ENCODE measurements around the gene CDKL1. TPM values are rescaled to one million over a fixed set of nuclear protein-coding genes. Genes with fewer than 3 reads are reported as not detected.
"Not testable (repeated sequence)": the region's sequence is repeated elsewhere in the genome, so short reads cannot be mapped to it uniquely, and the experiment has no call there.

CDKL1 gene
- total and polyA plus RNA-seq, 2 donors (not counting 3 experiments of a cell fraction or from before 2014, with no cell fraction given), result 2.6 to 9.7 TPM

GRCh38 chr14:50366115-50366514 is 30.6 kb downstream of the CDKL1 start:
- intact Hi-C loops (cut with micrococcal nuclease), result no loop called here
- Histone ChIP-seq H3K27ac (ENCODE audit: insufficient read depth, low read depth, low read length) (no peak overlapping the region), H3K9ac (replicated peaks; ENCODE audit: extremely low read depth, insufficient read depth, low read length) (no peak overlapping the region), H3K4me1 (ENCODE audit: control insufficient read depth, extremely low read depth, insufficient read depth, low read length) (peaks cover 12% of the 10 kb centered on the region), H3K9me3 (replicated peaks; ENCODE audit: control insufficient read depth, insufficient read depth, low read length) (no peaks in the 10 kb centered on the region), H3K79me2 (ENCODE audit: control insufficient read depth, insufficient read depth, low read length) (no peaks in the 10 kb centered on the region), H3K4me2 (ENCODE audit: insufficient read depth, low read length) (no peak overlapping the region), H2AFZ (ENCODE audit: low read depth, low read length) (no peak overlapping the region), H4K20me1 (replicated peaks; ENCODE audit: control insufficient read depth, extremely low read depth, insufficient read depth, low read length) (no peaks in the 10 kb centered on the region), H3K9me1 (replicated peaks; ENCODE audit: control insufficient read depth, extremely low read depth, insufficient read depth, low read length) (no peaks in the 10 kb centered on the region), H3K4me3 (replicated peaks in 1 of 3; ENCODE audit: insufficient read depth in 1 of 3, low read depth in 1 of 3, low read length in 3 of 3) (no peak overlapping the region), H3K36me3 (ENCODE audit: control insufficient read depth in 2 of 2, extremely low read depth in 1 of 2, insufficient read depth in 2 of 2, low read length in 2 of 2) (no peaks in the 10 kb centered on the region), H3K27me3 (ENCODE audit: control insufficient read depth in 2 of 2, insufficient read depth in 2 of 2, low read length in 2 of 2) (no peaks in the 10 kb centered on the region)
- ChIA-PET POLR2A (no interaction called here), CTCF (interaction anchor here (1.5 kb wide), 1 partner anchor 11 kb away, joined by 3 read pairs; no protein-coding TSS in a partner anchor)
- BruUV-seq (replicated peaks), result no TSS peak
- DNase-seq (ENCODE audit: low read depth, low spot score) (no peak), FAIRE-seq (no peak)
- TF ChIP-seq GATA2 (IDR thresholded peaks at IDR 0.05; ENCODE audit: insufficient read depth, insufficient read length, low read depth, low read length) (no peak), FOS (IDR thresholded peaks at IDR 0.05; ENCODE audit: borderline replicate concordance, insufficient read depth, low read length) (no peak), JUN (IDR thresholded peaks at IDR 0.05; ENCODE audit: borderline replicate concordance, insufficient read depth, insufficient read length, low read depth) (no peak), MAX (IDR thresholded peaks at IDR 0.05; ENCODE audit: insufficient read depth, insufficient read length) (no peak), CTCF (IDR thresholded peaks at IDR 0.05; ENCODE audit: extremely low read depth in 1 of 2, insufficient read depth in 1 of 2, low read depth in 1 of 2, low read length in 2 of 2) (no peak), MYC (IDR thresholded peaks at IDR 0.05; ENCODE audit: low read depth, low read length) (no peak), EZH2 (IDR thresholded peaks at IDR 0.05; ENCODE audit: borderline replicate concordance, low read depth, low read length, severe bottlenecking) (no peak), POLR2AphosphoS5 (IDR thresholded peaks at IDR 0.05; ENCODE audit: insufficient read depth, low read depth, low read length) (no peak), POLR2A (IDR thresholded peaks at IDR 0.05; ENCODE audit: low read depth, low read length) (no peak)
- dilution Hi-C loops (cut with MboI; ENCODE audit: extremely low pct_ligation_motif_present, low sequenced_read_pairs), result no loop called here

- FAIRE-seq; H3K9me1 ChIP-seq (replicated peaks; ENCODE audit: control insufficient read depth, extremely low read depth, insufficient read depth, low read length); H3K27me3 ChIP-seq (ENCODE audit: control insufficient read depth in 2 of 2, insufficient read depth in 2 of 2, low read length in 2 of 2); intact Hi-C loops (cut with micrococcal nuclease); H2AFZ ChIP-seq (ENCODE audit: low read depth, low read length); H3K79me2 ChIP-seq (ENCODE audit: control insufficient read depth, insufficient read depth, low read length); H3K27ac ChIP-seq (ENCODE audit: insufficient read depth, low read depth, low read length); POLR2A ChIA-PET; H4K20me1 ChIP-seq (replicated peaks; ENCODE audit: control insufficient read depth, extremely low read depth, insufficient read depth, low read length); dilution Hi-C loops (cut with MboI; ENCODE audit: extremely low pct_ligation_motif_present, low sequenced_read_pairs); H3K4me2 ChIP-seq (ENCODE audit: insufficient read depth, low read length); H3K9ac ChIP-seq (replicated peaks; ENCODE audit: extremely low read depth, insufficient read depth, low read length); DNase-seq (ENCODE audit: low read depth, low spot score); H3K36me3 ChIP-seq (ENCODE audit: control insufficient read depth in 2 of 2, extremely low read depth in 1 of 2, insufficient read depth in 2 of 2, low read length in 2 of 2); H3K9me3 ChIP-seq (replicated peaks; ENCODE audit: control insufficient read depth, insufficient read depth, low read length); H3K4me3 ChIP-seq (replicated peaks in 1 of 3; ENCODE audit: insufficient read depth in 1 of 3, low read depth in 1 of 3, low read length in 3 of 3); BruUV-seq (replicated peaks): not testable (repeated sequence)
- peaks cover 12% of the 10 kb centered on the region for H3K4me1 ChIP-seq (ENCODE audit: control insufficient read depth, extremely low read depth, insufficient read depth, low read length)
- CTCF ChIA-PET, result interaction anchor here (1.5 to 1.8 kb wide), 2 partner anchors 9 to 10 kb away, joined by 3 to 7 read pairs; no protein-coding TSS in a partner anchor
Measured at GRCh38 chr14:50365572-50365971, 31.1 kb downstream of the CDKL1 start.

Data from endothelial cell of umbilical vein (primary cell).